SK-N-SH treated with all-trans-retinoic acid at 6 μM for 48 hours (cell line): ENCODE data around the gene RMC1.

Experiments used
- ATAC-seq: fragments of 200-7000 bp; cut with Tn5 transposase; 3 replicates; pipeline ENCODE4 v1.9.1; 2020; ENCODE audit warnings: mild to moderate bottlenecking, moderate library complexity
- ARNTL ChIP-seq: fragments of 450-650 bp; formaldehyde crosslinking; IDR thresholded peaks from 2 replicates; pipeline ENCODE4 v1.5.0; 2020; ENCODE audit warnings: low read depth, mild to moderate bottlenecking, moderate library complexity, borderline replicate concordance
- BACH2 ChIP-seq: fragments of 250-450 bp; sonication (Bioruptor Pico); IDR thresholded peaks from 2 replicates; pipeline ENCODE4 v1.9.0; 2021; ENCODE audit warnings: mild to moderate bottlenecking, borderline replicate concordance
- CSDC2 ChIP-seq: fragments of 250-450 bp; sonication (Bioruptor Pico); IDR thresholded peaks from 2 replicates; pipeline ENCODE4 v1.5.0; 2020; ENCODE audit warnings: mild to moderate bottlenecking, moderate library complexity
- CSRNP3 ChIP-seq: fragments of 250-450 bp; sonication (Bioruptor Pico); IDR thresholded peaks from 2 replicates; pipeline ENCODE4 v1.5.1; 2021; ENCODE audit warnings: mild to moderate bottlenecking, moderate library complexity
- ESRRG ChIP-seq: fragments of 250-450 bp; sonication (Bioruptor Pico); IDR thresholded peaks from 2 replicates; pipeline ENCODE4 v1.6.1; 2021; ENCODE audit warnings: mild to moderate bottlenecking
- GLIS3 ChIP-seq: fragments of 250-450 bp; sonication (Bioruptor Pico); IDR thresholded peaks from 2 replicates; pipeline ENCODE4 v1.5.0; 2020; ENCODE audit warnings: mild to moderate bottlenecking, moderate library complexity
- ISL1 ChIP-seq: fragments of 250-450 bp; sonication (Bioruptor Pico); IDR thresholded peaks from 2 replicates; pipeline ENCODE4 v2.1.2; 2022; ENCODE audit warnings: mild to moderate bottlenecking, moderate library complexity
- OSR1 ChIP-seq: fragments of 250-450 bp; sonication (Bioruptor Pico); IDR thresholded peaks from 2 replicates; pipeline ENCODE4 v1.8.0; 2022; ENCODE audit warnings: moderate library complexity, mild to moderate bottlenecking, inconsistent platforms
- PATZ1 ChIP-seq: fragments of 250-450 bp; sonication (Bioruptor Pico); IDR thresholded peaks from 2 replicates; pipeline ENCODE4 v1.8.0; 2020; ENCODE audit warnings: mild to moderate bottlenecking, moderate library complexity, borderline replicate concordance
- POU6F1 ChIP-seq: fragments of 250-450 bp; sonication (Bioruptor Pico); IDR thresholded peaks from 2 replicates; pipeline ENCODE4 v1.8.0; 2021; ENCODE audit warnings: low read depth, mild to moderate bottlenecking, moderate library complexity, borderline replicate concordance
- PPARA ChIP-seq: fragments of 250-450 bp; sonication (Bioruptor Pico); IDR thresholded peaks from 2 replicates; pipeline ENCODE4 v1.5.0; 2020; ENCODE audit warnings: mild to moderate bottlenecking, borderline replicate concordance
- SNAI2 ChIP-seq: fragments of 250-450 bp; sonication (Bioruptor Pico); IDR thresholded peaks from 2 replicates; pipeline ENCODE4 v1.5.0; 2020; ENCODE audit warnings: mild to moderate bottlenecking, moderate library complexity
- TCF4 ChIP-seq: fragments of 250-450 bp; sonication (Bioruptor Pico); IDR thresholded peaks from 2 replicates; pipeline ENCODE4 v1.8.0; 2021; ENCODE audit warnings: mild to moderate bottlenecking, moderate library complexity, borderline replicate concordance
- TOX ChIP-seq: fragments of 250-450 bp; sonication (Bioruptor Pico); IDR thresholded peaks from 2 replicates; pipeline ENCODE4 v1.8.0; 2021; ENCODE audit warnings: mild to moderate bottlenecking, moderate library complexity, borderline replicate concordance
- TSHZ2 ChIP-seq: fragments of 250-450 bp; sonication (Bioruptor Pico); IDR thresholded peaks from 2 replicates; pipeline ENCODE4 v1.5.0; 2020; ENCODE audit warnings: mild to moderate bottlenecking, moderate library complexity
- ZFP30 ChIP-seq: fragments of 450-650 bp; formaldehyde crosslinking; IDR thresholded peaks from 2 replicates; pipeline ENCODE4 v1.5.0; 2022; ENCODE audit warnings: mild to moderate bottlenecking, moderate library complexity
- ZNF565 ChIP-seq: fragments of 450-650 bp; formaldehyde crosslinking; conservative IDR thresholded peaks from 2 replicates; pipeline ENCODE4 v1.5.0; 2020; ENCODE audit warnings: low read depth, mild to moderate bottlenecking, moderate library complexity
- ZNF70 ChIP-seq: fragments of 450-650 bp; formaldehyde crosslinking; IDR thresholded peaks from 2 replicates; pipeline ENCODE4 v1.5.0; 2020; ENCODE audit warnings: mild to moderate bottlenecking, moderate library complexity
- ZNF8 ChIP-seq: fragments of 450-650 bp; formaldehyde crosslinking; IDR thresholded peaks from 2 replicates; pipeline ENCODE4 v1.5.0; 2020; ENCODE audit warnings: mild to moderate bottlenecking, moderate library complexity

RMC1 gene

GRCh38 chr18:23542461-23542860 is 39.1 kb downstream of the RMC1 start (continued):
- no peak for TF ChIP-seq ZFP30 (CRISPR knock-in tag)
- TF ChIP-seq ARNTL (CRISPR knock-in tag), result no peak
- no peak for TF ChIP-seq ZNF565
- no peak for TF ChIP-seq ZNF70 (CRISPR knock-in tag)
- no peak for TF ChIP-seq PATZ1 (CRISPR knock-in tag)
- TF ChIP-seq TOX (CRISPR knock-in tag), result no peak
- no peak for TF ChIP-seq CSDC2 (CRISPR knock-in tag)

- ATAC-seq, result no peak
- TF ChIP-seq SNAI2 (CRISPR knock-in tag) (no peak), TSHZ2 (CRISPR knock-in tag) (no peak), ZNF70 (CRISPR knock-in tag) (no peak), PATZ1 (CRISPR knock-in tag) (no peak), TCF4 (CRISPR knock-in tag) (no peak), ZNF565 (no peak), POU6F1 (no peak), ISL1 (CRISPR knock-in tag) (no peak), CSRNP3 (CRISPR knock-in tag) (no peak), ARNTL (CRISPR knock-in tag) (no peak), GLIS3 (CRISPR knock-in tag) (no peak)
Observed at GRCh38 chr18:23545247-23545789, 42.0 kb downstream of the RMC1 start.

GRCh38 chr18:23547306-23547705 is 44.0 kb downstream of the RMC1 start:
- TF ChIP-seq ZFP30 (CRISPR knock-in tag), result no peak
- TF ChIP-seq CSDC2 (CRISPR knock-in tag), result no peak
- TF ChIP-seq ZNF8, result no peak
- TF ChIP-seq GLIS3 (CRISPR knock-in tag), result no peak
- TF ChIP-seq BACH2, result no peak
- TF ChIP-seq PATZ1 (CRISPR knock-in tag), result no peak
- no peak for TF ChIP-seq TOX (CRISPR knock-in tag)
- no peak for TF ChIP-seq PPARA (CRISPR knock-in tag)
- TF ChIP-seq ESRRG (CRISPR knock-in tag), result no peak
- no peak for TF ChIP-seq OSR1 (CRISPR knock-in tag)
- TF ChIP-seq ZNF70 (CRISPR knock-in tag), result no peak
- no peak for TF ChIP-seq CSRNP3 (CRISPR knock-in tag)
- ATAC-seq, result no peak
